ENCODE results near the gene FZR1. TPM values are rescaled to one million over a fixed set of nuclear protein-coding genes. Genes with fewer than 3 reads are reported as not detected.
A peak's percentile ranks its signal among the peaks of the same experiment; 100 is the strongest.

FZR1 gene
- total RNA-seq, 2 experiments from 2014 or later = 61.2 to 65.3 TPM

DNA sequence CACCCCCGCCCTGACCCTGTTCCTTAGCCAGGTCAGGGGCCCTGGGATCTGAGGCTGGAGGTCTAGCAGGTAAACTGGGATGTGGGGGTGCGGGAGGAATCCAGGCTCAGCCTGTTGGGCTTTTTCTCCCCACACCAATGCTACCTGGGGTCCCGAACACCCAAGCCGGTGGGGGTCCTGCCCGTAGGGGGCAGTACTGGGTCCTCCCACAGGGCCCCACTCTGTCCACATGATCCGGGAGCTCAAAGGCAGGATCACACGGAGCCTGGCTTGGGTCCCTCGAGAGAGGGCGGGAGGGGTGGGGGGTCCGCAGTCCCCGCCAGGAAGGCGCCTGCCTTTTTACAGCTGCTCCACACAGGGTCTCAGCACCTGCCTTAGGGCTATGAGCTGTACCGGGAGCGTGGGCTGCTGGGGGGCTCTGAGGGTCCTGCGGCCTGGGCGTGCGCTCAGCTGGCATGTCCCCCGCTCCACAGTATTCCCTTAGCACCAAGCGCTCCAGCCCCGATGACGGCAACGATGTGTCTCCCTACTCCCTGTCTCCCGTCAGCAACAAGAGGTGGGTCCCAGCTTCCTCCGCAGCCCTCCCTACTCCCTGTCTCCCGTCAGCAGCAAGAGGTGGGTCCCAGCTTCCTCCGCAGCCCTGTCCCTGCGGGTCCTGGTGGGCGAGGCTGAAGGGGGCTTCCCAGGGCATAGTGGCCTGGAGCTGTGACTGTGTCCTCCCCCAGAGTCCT, 20.6 kb downstream of the FZR1 start:
- no TSS peak for BruUV-seq (replicated peaks)
- Histone ChIP-seq H4K20me1 (ENCODE audit: insufficient read depth, low read length) (no peaks in the 10 kb centered on the region), H3K4me1 (ENCODE audit: insufficient read depth, low read length, poor library complexity, severe bottlenecking) (no peaks in the 10 kb centered on the region), H3K27ac (ENCODE audit: low read depth, low read length, poor library complexity, severe bottlenecking) (no peak overlapping the region), H3K4me3 (ENCODE audit: low read depth, low read length, poor library complexity, severe bottlenecking) (no peak overlapping the region), H3K9me2 (ENCODE audit: insufficient read depth, low read length) (no peaks in the 10 kb centered on the region), H3K9me3 (ENCODE audit: low read length) (no peaks in the 10 kb centered on the region), H2AFZ (ENCODE audit: low read length) (no peak overlapping the region), H3K79me2 (ENCODE audit: insufficient read depth, low read depth, low read length) (no peaks in the 10 kb centered on the region), H3K36me3 (ENCODE audit: insufficient read depth, low read length) (peaks cover 49% of the 10 kb centered on the region), H3K4me2 (ENCODE audit: low read length) (no peak overlapping the region)
- intact Hi-C loops (cut with micrococcal nuclease; ENCODE audit: unreplicated experiment) = no loop called here
- ChIA-PET CTCF (ENCODE audit: unreplicated experiment) (no interaction called here), POLR2A (no interaction called here)
- TF ChIP-seq, protein P1, sequence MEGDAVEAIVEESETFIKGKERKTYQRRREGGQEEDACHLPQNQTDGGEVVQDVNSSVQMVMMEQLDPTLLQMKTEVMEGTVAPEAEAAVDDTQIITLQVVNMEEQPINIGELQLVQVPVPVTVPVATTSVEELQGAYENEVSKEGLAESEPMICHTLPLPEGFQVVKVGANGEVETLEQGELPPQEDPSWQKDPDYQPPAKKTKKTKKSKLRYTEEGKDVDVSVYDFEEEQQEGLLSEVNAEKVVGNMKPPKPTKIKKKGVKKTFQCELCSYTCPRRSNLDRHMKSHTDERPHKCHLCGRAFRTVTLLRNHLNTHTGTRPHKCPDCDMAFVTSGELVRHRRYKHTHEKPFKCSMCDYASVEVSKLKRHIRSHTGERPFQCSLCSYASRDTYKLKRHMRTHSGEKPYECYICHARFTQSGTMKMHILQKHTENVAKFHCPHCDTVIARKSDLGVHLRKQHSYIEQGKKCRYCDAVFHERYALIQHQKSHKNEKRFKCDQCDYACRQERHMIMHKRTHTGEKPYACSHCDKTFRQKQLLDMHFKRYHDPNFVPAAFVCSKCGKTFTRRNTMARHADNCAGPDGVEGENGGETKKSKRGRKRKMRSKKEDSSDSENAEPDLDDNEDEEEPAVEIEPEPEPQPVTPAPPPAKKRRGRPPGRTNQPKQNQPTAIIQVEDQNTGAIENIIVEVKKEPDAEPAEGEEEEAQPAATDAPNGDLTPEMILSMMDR (conservative IDR thresholded peaks at IDR 0.05; ENCODE audit: low read length) = peak; percentile 57
- TF ChIP-seq EZH2phosphoT487 (IDR thresholded peaks at IDR 0.05; ENCODE audit: borderline replicate concordance, low read depth, low read length) = no peak
- DNase-seq (ENCODE audit: low spot score) = no peak

DNA sequence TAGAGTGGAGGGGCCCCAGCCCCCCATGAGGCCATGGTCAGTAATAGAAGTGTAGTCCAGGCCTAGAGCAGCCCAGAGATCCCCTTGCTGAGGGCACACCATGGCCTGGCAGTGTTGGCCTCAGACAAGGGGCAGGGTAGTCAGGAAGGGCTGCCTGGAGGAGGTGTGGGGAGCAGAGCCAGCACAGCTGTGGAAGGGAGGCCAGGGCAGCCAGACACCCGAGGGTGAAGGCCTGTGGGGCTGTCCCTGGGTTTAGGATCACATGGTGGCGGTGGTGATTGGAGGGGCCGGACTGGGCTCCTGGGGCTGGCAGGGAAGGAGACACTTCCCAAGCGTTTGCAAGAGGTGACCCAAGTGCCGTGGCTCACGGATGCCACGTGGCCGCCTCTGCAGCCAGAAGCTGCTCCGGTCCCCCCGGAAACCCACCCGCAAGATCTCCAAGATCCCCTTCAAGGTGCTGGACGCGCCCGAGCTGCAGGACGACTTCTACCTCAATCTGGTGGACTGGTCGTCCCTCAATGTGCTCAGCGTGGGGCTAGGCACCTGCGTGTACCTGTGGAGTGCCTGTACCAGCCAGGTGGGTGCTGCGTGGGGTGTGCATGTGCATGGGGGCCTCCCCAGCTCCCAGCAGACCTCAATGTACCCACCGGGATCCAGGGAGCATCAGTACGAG, 21.3 kb downstream of the FZR1 start:
- Histone ChIP-seq H3K9me2 (ENCODE audit: insufficient read depth, low read length) (no peaks in the 10 kb centered on the region), H2AFZ (ENCODE audit: low read length) (no peak overlapping the region), H3K4me2 (ENCODE audit: low read length) (no peak overlapping the region), H3K9me3 (ENCODE audit: low read length) (no peaks in the 10 kb centered on the region), H3K4me3 (ENCODE audit: low read depth, low read length, poor library complexity, severe bottlenecking) (no peak overlapping the region), H3K27ac (ENCODE audit: low read depth, low read length, poor library complexity, severe bottlenecking) (no peak overlapping the region), H3K36me3 (ENCODE audit: insufficient read depth, low read length) (peaks cover 50% of the 10 kb centered on the region), H3K4me1 (ENCODE audit: insufficient read depth, low read length, poor library complexity, severe bottlenecking) (no peaks in the 10 kb centered on the region), H4K20me1 (ENCODE audit: insufficient read depth, low read length) (no peaks in the 10 kb centered on the region), H3K79me2 (ENCODE audit: insufficient read depth, low read depth, low read length) (no peaks in the 10 kb centered on the region)
- TF ChIP-seq, protein P1 (conservative IDR thresholded peaks at IDR 0.05; ENCODE audit: low read length) = no peak
- TF ChIP-seq EZH2phosphoT487 (IDR thresholded peaks at IDR 0.05; ENCODE audit: borderline replicate concordance, low read depth, low read length) = no peak
- no peak for DNase-seq (ENCODE audit: low spot score)
- intact Hi-C loops (cut with micrococcal nuclease; ENCODE audit: unreplicated experiment) = no loop called here
- ChIA-PET CTCF (ENCODE audit: unreplicated experiment) (no interaction called here), POLR2A (no interaction called here)
- BruUV-seq (replicated peaks) = no TSS peak

DNA sequence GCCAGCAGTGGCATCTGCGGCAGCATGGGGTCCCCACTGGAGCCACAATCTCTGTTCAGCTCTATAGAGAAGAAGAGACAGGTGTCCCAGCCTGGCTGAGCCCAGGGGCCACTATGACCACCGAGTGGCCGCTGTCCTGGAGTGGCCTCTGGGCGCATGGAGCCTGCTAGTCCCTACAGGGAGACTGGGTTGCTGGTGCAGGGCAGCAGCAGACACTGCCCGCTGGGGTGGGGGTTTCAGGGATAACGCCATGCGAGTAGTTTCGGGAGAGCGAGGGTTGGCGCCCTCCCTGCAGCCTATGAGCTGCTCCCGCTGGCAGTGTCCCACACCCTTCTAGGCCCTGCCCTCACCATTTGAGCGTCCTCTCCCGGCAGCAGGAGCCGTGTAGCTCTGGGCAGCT, 22.0 kb downstream of the FZR1 start:
- Histone ChIP-seq H2AFZ (ENCODE audit: low read length) (no peak overlapping the region), H3K4me1 (ENCODE audit: insufficient read depth, low read length, poor library complexity, severe bottlenecking) (no peaks in the 10 kb centered on the region), H3K4me2 (ENCODE audit: low read length) (no peak overlapping the region), H3K36me3 (ENCODE audit: insufficient read depth, low read length) (peaks cover 52% of the 10 kb centered on the region), H3K9me2 (ENCODE audit: insufficient read depth, low read length) (no peaks in the 10 kb centered on the region), H3K9me3 (ENCODE audit: low read length) (no peaks in the 10 kb centered on the region), H3K4me3 (ENCODE audit: low read depth, low read length, poor library complexity, severe bottlenecking) (no peak overlapping the region), H3K79me2 (ENCODE audit: insufficient read depth, low read depth, low read length) (no peaks in the 10 kb centered on the region), H3K27ac (ENCODE audit: low read depth, low read length, poor library complexity, severe bottlenecking) (no peak overlapping the region), H4K20me1 (ENCODE audit: insufficient read depth, low read length) (no peaks in the 10 kb centered on the region)
- intact Hi-C loops (cut with micrococcal nuclease; ENCODE audit: unreplicated experiment) = no loop called here
- ChIA-PET CTCF (ENCODE audit: unreplicated experiment) (no interaction called here), POLR2A (no interaction called here)
- no TSS peak for BruUV-seq (replicated peaks)
- DNase-seq (ENCODE audit: low spot score) = no peak
- no peak for TF ChIP-seq EZH2phosphoT487 (IDR thresholded peaks at IDR 0.05; ENCODE audit: borderline replicate concordance, low read depth, low read length)
- TF ChIP-seq, protein P1 (conservative IDR thresholded peaks at IDR 0.05; ENCODE audit: low read length) = no peak

Measured in OCI-LY7 (cell line).